Tibial nerve (tissue), 4 donors: ENCODE data around the gene AOAH.

ENCODE experiments used
- CTCF ChIP-seq, 5 experiments: fragments of 200-600 bp in 3 of 5; fragments of 450-650 bp in 2 of 5; sonication (generic) in 3 of 5; IDR thresholded peaks; one replicate each; pipeline ENCODE4 v1.5.1; 2016 to 2019; ENCODE audit warnings: antibody characterized with exemption in 5 of 5, mild to moderate bottlenecking in 3 of 5, moderate library complexity in 2 of 5
- EP300 ChIP-seq, 2 donors: sonication (generic); formaldehyde crosslinking; IDR thresholded peaks; one replicate each; pipeline ENCODE4 v1.6.1; 2017; ENCODE audit warnings: antibody characterized with exemption in 2 of 2, mild to moderate bottlenecking in 1 of 2
- POLR2A ChIP-seq, 2 donors: fragments of 450-650 bp; IDR thresholded peaks; one replicate each; pipeline ENCODE4 v1.6.1; 2017; ENCODE audit warnings: antibody characterized with exemption in 2 of 2, mild to moderate bottlenecking in 2 of 2, moderate library complexity in 2 of 2

- TF ChIP-seq CTCF (IDR thresholded peaks at IDR 0.05): no peak
- no peak for TF ChIP-seq POLR2A (IDR thresholded peaks at IDR 0.05)
- TF ChIP-seq EP300 (IDR thresholded peaks at IDR 0.05): no peak
Measured at GRCh38 chr7:36627836-36628235, 96.5 kb downstream of the AOAH start.
